Hepatic stellate cell (primary cell): ENCODE data around the gene SERINC3.

Experiments
- DNase-seq: peaks from one replicate; pipeline ENCODE4 v3.0.0; 2011; ENCODE audit warnings: low spot score

The SERINC3 gene

GRCh38 chr20:44532981-44533331 is 11.1 kb upstream of the SERINC3 start:
- DNase-seq = peak; percentile 32

GRCh38 chr20:44532259-44532980 is 10.6 kb upstream of the SERINC3 start:
- no peak for DNase-seq

GRCh38 chr20:44528309-44528708 is 6.4 kb upstream of the SERINC3 start:
- no peak for DNase-seq

- no peak for DNase-seq
These were observed 5.9 kb upstream of the SERINC3 start for GRCh38 chr20:44527716-44528199.

- DNase-seq = no peak
These were observed 4.3 kb upstream of the SERINC3 start for GRCh38 chr20:44526129-44526528.

- no peak for DNase-seq
These were observed 1.9 kb upstream of the SERINC3 start for GRCh38 chr20:44523746-44524145.

- no peak for DNase-seq
These were observed 971 bp upstream of the SERINC3 start for GRCh38 chr20:44522841-44523240.

GRCh38 chr20:44520881-44521280 is 989 bp downstream of the SERINC3 start:
- DNase-seq = no peak

GRCh38 chr20:44518248-44518647 is 3.6 kb downstream of the SERINC3 start:
- no peak for DNase-seq

GRCh38 chr20:44517454-44517853 is 4.4 kb downstream of the SERINC3 start:
- DNase-seq = no peak

- DNase-seq = no peak
These were observed 5.4 kb downstream of the SERINC3 start for GRCh38 chr20:44516491-44516890.

GRCh38 chr20:44513871-44514270 is 8.0 kb downstream of the SERINC3 start:
- DNase-seq = no peak

GRCh38 chr20:44509762-44510161 is 12.1 kb downstream of the SERINC3 start:
- DNase-seq = no peak

GRCh38 chr20:44504402-44505307 is 17.2 kb downstream of the SERINC3 start:
- DNase-seq = no peak

- no peak for DNase-seq
These were observed 18.9 kb downstream of the SERINC3 start for GRCh38 chr20:44502968-44503367.

- DNase-seq = peak; percentile 74
These were observed 20.4 kb downstream of the SERINC3 start for GRCh38 chr20:44501448-44501847.

GRCh38 chr20:44500221-44500620 is 21.6 kb downstream of the SERINC3 start:
- no peak for DNase-seq

- no peak for DNase-seq
These were observed 24.1 kb downstream of the SERINC3 start for GRCh38 chr20:44497761-44498160.

GRCh38 chr20:44496976-44497375 is 24.9 kb downstream of the SERINC3 start:
- DNase-seq = peak; percentile 58

- DNase-seq = peak; percentile 50
These were observed 25.9 kb downstream of the SERINC3 start for GRCh38 chr20:44495802-44496481.

GRCh38 chr20:44495257-44495656 is 26.6 kb downstream of the SERINC3 start:
- no peak for DNase-seq

GRCh38 chr20:44494681-44495080 is 27.2 kb downstream of the SERINC3 start:
- no peak for DNase-seq

GRCh38 chr20:44494266-44494665 is 27.6 kb downstream of the SERINC3 start:
- DNase-seq = peak; percentile 74
